ENCODE measurements around the gene CNTF. TPM values are rescaled to one million over a fixed set of nuclear protein-coding genes. Genes with fewer than 3 reads are reported as not detected.

CNTF gene
- polyA plus RNA-seq, 1 of the 3 experiments (the other 2 are of a cell fraction) = 0.87 TPM

DNA sequence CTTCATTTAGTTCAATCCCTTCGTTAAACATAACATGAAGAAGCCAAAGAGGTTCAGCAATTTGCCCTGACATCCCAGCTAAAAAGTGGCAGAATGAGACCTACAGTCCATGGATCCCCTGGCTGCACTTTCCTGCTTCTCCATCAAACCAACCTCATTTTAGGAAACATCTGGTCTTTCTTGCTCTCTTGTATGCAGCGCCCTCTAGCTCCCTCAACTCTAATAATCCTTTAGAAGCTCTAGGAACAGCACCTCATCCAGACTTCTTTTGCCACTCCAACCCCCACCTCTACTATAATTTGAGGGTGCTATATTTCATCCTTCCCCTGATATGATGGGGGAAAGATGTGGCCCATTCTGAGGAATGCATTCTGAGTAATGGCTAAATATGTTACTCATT is 7.4 kb downstream of the CNTF start:
- peak; percentile 39 for DNase-seq
- Histone ChIP-seq H3K9me2 (no peaks in the 10 kb centered on the region), H3K36me3 (replicated peaks in 1 of 2; ENCODE audit: control insufficient read depth in 1 of 2, insufficient read depth in 2 of 2, low read length in 1 of 2) (peaks cover 7 to 15% of the 10 kb centered on the region in 2 experiments), H3F3A (replicated peaks; ENCODE audit: insufficient read depth) (peaks cover 14% of the 10 kb centered on the region), H2AFZ (ENCODE audit: low read depth) (no peak overlapping the region), H3K9ac (no peak overlapping the region), H3K27ac (ENCODE audit: low read depth in 2 of 2, low read length in 1 of 2) (no peak overlapping the region), H3K4me1 (ENCODE audit: control insufficient read depth in 1 of 2, insufficient read depth in 2 of 2, low read depth in 1 of 2, low read length in 1 of 2) (peaks cover 0 to 17% of the 10 kb centered on the region in 2 experiments; a peak in 3 of 4 replicates), H3K9me3 (no peaks in the 10 kb centered on the region), H3K4me2 (no peak overlapping the region), H3K4me3 (ENCODE audit: low read depth in 2 of 2, low read length in 1 of 2) (peak overlapping the region in 1 of 2 experiments; percentile 27; a peak in 1 of 4 replicates), H3K79me2 (ENCODE audit: insufficient read depth) (no peaks in the 10 kb centered on the region), H3K27me3 (ENCODE audit: insufficient read depth) (no peaks in the 10 kb centered on the region), H4K20me1 (ENCODE audit: insufficient read depth) (no peaks in the 10 kb centered on the region)
- POLR2A ChIA-PET = no interaction called here
- WGBS (ENCODE audit: low lambda C conversion rate) = 72% methylated on average over 2 of the region's 2 CpGs
- CTCF ChIA-PET = interaction anchor here (0.5 to 4.1 kb wide), 17 partner anchors 10 to 163 kb away, joined by 3 to 33 read pairs (median 4); no protein-coding TSS in a partner anchor
- no peak for TF ChIP-seq EP300 (IDR thresholded peaks at IDR 0.05; ENCODE audit: borderline replicate concordance in 1 of 2, low read depth in 1 of 2, low read length in 1 of 2)
- no peak for TF ChIP-seq SIN3A (IDR thresholded peaks at IDR 0.05; ENCODE audit: borderline replicate concordance, low read depth, low read length)
- no peak for TF ChIP-seq NRF1 (IDR thresholded peaks at IDR 0.05; ENCODE audit: low read depth, low read length)
- TF ChIP-seq, protein P1, sequence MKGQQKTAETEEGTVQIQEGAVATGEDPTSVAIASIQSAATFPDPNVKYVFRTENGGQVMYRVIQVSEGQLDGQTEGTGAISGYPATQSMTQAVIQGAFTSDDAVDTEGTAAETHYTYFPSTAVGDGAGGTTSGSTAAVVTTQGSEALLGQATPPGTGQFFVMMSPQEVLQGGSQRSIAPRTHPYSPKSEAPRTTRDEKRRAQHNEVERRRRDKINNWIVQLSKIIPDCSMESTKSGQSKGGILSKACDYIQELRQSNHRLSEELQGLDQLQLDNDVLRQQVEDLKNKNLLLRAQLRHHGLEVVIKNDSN (IDR thresholded peaks at IDR 0.05; ENCODE audit: borderline replicate concordance, low read depth) = no peak
- TF ChIP-seq SMC3 (IDR thresholded peaks at IDR 0.05; ENCODE audit: low read depth, low read length) = peak; percentile 31
- no peak for TF ChIP-seq REST (IDR thresholded peaks at IDR 0.05; ENCODE audit: low read depth, low read length)
- TF ChIP-seq FOSL2 (IDR thresholded peaks at IDR 0.05; ENCODE audit: borderline replicate concordance, low read depth) = no peak
- TF ChIP-seq RAD21 (IDR thresholded peaks at IDR 0.05; ENCODE audit: low read length) = peak; percentile 60
- TF ChIP-seq, protein P2, sequence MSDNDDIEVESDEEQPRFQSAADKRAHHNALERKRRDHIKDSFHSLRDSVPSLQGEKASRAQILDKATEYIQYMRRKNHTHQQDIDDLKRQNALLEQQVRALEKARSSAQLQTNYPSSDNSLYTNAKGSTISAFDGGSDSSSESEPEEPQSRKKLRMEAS (IDR thresholded peaks at IDR 0.05; ENCODE audit: low read depth) = no peak
- TF ChIP-seq IRF3 (IDR thresholded peaks at IDR 0.05; ENCODE audit: low read depth, low read length) = no peak
- no peak for TF ChIP-seq EZH2phosphoT487 (IDR thresholded peaks at IDR 0.05; ENCODE audit: borderline replicate concordance, low read depth)
- no peak for TF ChIP-seq CHD2 (IDR thresholded peaks at IDR 0.05; ENCODE audit: low read length, partially characterized antibody)
- no peak; the same call in 1 of the 2 replicates for TF ChIP-seq TCF12 (IDR thresholded peaks at IDR 0.05)
- TF ChIP-seq, protein P3, sequence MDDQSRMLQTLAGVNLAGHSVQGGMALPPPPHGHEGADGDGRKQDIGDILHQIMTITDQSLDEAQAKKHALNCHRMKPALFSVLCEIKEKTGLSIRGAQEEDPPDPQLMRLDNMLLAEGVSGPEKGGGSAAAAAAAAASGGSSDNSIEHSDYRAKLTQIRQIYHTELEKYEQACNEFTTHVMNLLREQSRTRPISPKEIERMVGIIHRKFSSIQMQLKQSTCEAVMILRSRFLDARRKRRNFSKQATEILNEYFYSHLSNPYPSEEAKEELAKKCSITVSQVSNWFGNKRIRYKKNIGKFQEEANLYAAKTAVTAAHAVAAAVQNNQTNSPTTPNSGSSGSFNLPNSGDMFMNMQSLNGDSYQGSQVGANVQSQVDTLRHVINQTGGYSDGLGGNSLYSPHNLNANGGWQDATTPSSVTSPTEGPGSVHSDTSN (IDR thresholded peaks at IDR 0.05) = no peak
- no peak for TF ChIP-seq FOXM1 (IDR thresholded peaks at IDR 0.05; ENCODE audit: low read depth)
- TF ChIP-seq POLR2AphosphoS5 (IDR thresholded peaks at IDR 0.05; ENCODE audit: low read depth, low read length) = 0 out of 2 replicates have a peak, but pooled peaks have one; percentile 33
- TF ChIP-seq, protein P4, sequence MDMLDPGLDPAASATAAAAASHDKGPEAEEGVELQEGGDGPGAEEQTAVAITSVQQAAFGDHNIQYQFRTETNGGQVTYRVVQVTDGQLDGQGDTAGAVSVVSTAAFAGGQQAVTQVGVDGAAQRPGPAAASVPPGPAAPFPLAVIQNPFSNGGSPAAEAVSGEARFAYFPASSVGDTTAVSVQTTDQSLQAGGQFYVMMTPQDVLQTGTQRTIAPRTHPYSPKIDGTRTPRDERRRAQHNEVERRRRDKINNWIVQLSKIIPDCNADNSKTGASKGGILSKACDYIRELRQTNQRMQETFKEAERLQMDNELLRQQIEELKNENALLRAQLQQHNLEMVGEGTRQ (IDR thresholded peaks at IDR 0.05; ENCODE audit: borderline replicate concordance, low read depth, low read length) = no peak
- no peak for TF ChIP-seq ZBTB33 (IDR thresholded peaks at IDR 0.05; ENCODE audit: borderline replicate concordance, low read depth)
- TF ChIP-seq, protein P5, sequence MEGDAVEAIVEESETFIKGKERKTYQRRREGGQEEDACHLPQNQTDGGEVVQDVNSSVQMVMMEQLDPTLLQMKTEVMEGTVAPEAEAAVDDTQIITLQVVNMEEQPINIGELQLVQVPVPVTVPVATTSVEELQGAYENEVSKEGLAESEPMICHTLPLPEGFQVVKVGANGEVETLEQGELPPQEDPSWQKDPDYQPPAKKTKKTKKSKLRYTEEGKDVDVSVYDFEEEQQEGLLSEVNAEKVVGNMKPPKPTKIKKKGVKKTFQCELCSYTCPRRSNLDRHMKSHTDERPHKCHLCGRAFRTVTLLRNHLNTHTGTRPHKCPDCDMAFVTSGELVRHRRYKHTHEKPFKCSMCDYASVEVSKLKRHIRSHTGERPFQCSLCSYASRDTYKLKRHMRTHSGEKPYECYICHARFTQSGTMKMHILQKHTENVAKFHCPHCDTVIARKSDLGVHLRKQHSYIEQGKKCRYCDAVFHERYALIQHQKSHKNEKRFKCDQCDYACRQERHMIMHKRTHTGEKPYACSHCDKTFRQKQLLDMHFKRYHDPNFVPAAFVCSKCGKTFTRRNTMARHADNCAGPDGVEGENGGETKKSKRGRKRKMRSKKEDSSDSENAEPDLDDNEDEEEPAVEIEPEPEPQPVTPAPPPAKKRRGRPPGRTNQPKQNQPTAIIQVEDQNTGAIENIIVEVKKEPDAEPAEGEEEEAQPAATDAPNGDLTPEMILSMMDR (IDR thresholded peaks at IDR 0.05) = peak; percentile 65
- no peak for TF ChIP-seq FOXJ3 (CRISPR knock-in tag; IDR thresholded peaks at IDR 0.05)
- TF ChIP-seq RFX5 (IDR thresholded peaks at IDR 0.05; ENCODE audit: low read length) = no peak

Data from SK-N-SH (cell line).